ENCODE measurements around the gene CEP44.
"Not testable (repeated sequence)": the region's sequence is repeated elsewhere in the genome, so short reads cannot be mapped to it uniquely, and the experiment has no call there.

Gene CEP44

DNA sequence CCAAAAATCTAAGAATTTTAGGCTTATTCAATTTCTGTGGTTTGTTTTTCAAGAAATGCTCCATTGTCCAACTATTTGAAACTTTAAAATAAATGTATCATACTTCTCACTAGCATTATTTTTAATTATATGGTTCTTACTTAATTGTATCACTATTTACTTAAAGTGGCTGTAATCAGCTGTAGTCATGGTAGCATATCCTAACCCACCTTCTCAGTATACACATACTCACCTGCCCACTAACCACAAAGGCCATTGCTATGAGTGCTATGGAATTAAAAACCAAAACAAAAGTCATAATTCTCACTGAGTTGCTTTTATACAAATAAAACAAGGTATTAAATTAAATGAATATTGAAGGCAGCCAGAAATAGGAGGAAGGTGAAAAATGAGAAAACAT lies 5.2 kb upstream of the CEP44 start:
- no peak for DNase-seq (ENCODE audit: low read depth, low spot score)

DNA sequence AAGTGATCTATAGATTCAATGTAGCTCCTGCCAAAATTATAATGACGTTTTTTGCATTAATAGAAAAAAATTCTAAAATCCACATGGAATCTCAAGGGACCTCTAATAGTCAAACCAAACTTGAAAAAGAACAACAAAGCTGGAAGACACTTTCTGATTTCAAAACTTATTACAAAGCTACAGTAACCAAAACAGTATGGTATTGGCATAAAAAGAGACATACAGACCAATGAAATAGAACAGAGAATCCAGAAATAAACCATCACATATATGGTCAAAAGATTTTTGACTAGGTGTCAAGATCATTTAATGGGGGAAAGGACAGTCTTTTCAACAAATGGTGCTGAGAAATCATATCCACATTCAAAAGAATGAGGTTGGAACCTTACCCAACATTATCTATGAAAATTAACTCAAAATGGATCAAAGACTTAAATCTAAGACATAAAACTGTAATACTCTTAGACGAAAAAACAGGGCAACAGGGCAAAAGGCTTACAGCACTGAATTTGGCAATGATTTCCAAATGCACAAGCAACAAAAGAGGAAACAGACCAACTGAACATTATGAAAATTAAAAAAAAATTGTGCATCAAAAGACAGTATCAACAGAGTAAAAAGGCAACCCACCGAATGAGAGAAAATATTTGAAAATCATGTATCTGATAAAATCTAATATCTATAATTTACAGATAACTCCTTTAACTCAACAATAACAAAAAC lies 4.1 kb upstream of the CEP44 start:
- no peak for DNase-seq (ENCODE audit: low read depth, low spot score)

DNA sequence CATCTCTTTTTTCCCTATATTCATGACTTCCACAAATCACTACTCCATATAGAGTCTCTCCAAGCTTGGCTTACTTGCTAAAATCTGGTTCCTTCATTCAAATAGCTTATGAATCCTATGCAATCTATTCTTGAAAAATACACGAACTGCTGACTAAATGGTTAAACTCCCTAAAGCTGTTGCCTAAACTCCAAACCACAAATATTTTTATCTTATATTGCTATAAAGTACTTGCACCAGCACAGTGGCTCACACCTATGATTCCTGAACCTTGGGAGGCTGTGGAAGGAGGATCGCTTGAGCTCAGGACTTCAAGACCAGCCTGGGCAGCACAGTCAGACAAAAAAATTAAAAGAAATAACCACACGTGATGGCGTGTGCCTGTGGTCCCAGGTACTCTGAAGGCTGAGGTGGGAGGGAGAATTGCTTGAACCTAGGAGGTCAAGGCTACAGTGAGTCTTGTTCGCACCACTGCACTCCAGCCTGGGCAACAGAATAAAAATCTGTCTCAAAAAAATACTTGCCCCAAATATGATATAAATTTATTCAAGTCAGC lies 2.5 kb upstream of the CEP44 start:
- no peak for DNase-seq (ENCODE audit: low read depth, low spot score)

DNA sequence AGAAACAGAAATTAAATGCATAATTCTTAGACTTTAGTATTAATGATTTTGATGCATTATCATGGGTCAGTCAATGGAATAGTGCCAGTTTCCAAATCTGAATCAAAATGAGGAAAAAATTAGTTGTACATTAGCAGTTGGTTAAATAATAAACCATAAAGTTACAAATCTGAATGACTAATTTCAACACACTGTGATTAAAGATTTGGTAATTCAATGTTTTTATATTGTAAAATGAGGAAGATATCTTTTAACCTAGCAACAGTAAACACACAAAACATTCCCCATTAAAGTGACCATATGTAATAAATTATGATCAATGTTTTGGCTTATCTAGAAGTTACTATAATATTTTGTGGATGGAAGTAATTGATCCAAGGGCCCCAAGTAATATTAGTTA lies 1.8 kb upstream of the CEP44 start:
- DNase-seq (ENCODE audit: low read depth, low spot score): no peak

DNA sequence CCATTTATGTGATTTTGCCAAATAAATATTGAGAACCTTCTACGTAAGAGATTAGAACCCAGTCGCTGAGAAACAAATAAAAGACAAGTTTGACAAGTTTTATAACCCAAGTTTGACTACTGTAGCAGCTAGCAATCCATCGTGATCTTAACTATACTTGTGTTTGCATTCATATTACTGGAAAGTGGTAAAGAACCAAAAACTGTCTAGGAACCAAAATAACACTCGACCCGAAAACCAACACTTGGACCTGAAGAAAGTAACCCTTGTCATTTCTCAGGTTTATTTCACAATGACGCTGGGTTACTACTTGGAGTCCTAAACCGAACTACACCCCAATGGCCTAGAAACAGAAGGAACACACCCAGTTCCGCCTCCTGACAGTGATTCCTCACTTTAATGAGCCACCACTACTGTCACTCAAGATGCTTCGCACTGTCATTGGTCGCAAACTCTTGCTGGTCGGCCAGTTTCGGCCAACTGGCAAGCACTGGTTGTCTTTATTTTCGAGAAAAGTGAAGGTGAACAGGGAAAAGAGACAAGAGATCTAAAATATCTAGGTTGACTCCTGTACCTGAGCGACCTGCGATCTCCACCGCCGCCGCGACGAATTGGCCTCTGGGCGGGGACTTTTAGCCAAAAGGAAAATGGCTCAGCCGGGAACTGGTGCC lies 740 bp upstream of the CEP44 start:
- peak; percentile 88 for DNase-seq (ENCODE audit: low read depth, low spot score)

DNA sequence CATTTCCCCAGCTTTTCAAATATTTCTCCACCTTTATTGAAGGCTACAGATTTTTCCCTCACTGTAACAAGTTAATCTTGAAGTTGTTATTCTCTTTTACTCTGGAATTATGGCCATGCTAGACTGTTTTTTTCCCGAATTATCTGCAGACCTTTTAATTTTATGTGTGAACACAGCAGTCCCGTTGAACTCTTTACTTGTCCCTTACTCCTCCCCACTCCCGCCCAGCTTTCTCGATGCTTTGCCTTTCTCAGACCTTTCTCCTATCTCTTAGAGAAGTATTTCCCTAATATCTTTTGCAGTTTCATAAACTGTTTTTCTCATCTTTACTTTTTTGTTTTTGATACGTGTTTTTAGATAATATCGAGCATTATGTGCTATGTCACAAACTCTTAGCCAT lies 776 bp downstream of the CEP44 start:
- DNase-seq (ENCODE audit: low read depth, low spot score): no peak

DNA sequence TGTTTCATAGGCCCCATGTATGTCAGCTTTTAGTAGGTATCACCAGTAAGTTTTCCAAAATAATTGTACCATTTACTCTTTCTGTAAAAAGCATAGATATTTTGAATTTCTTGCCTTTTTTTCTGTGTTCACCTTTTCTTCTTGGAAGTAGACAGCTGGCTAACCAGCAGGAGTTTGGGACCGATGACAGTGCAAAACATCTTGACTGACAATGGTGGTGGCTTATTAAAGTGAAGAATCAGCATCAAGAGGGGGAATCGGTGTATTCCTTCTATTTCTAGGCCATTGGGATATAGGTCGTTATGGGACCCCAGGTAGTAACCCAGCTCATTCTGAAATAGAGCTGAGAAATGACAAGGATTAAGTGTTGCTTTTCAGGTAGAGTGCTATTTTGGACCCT lies 3.2 kb downstream of the CEP44 start:
- DNase-seq (ENCODE audit: low read depth, low spot score): no peak

DNA sequence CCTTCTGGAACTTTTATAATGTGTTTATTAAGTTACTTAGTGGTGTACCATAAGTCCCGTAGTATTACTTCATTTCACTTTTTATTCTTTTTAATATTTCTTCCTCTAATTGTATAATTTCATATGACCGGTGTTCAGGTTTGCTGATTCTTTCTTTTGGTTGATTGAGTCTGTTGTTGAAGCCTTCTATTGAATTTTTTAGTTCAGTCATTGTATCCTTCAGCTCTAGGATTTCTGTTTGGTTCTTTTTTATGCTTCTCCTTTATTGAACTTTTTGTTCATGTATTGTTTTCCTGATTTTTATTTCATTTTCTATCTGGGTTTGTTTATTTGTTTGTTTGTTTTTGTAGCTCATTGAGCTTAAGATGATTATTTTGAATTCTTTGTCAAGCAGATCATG lies 8.8 kb downstream of the CEP44 start:
- no peak for DNase-seq (ENCODE audit: low read depth, low spot score)

DNA sequence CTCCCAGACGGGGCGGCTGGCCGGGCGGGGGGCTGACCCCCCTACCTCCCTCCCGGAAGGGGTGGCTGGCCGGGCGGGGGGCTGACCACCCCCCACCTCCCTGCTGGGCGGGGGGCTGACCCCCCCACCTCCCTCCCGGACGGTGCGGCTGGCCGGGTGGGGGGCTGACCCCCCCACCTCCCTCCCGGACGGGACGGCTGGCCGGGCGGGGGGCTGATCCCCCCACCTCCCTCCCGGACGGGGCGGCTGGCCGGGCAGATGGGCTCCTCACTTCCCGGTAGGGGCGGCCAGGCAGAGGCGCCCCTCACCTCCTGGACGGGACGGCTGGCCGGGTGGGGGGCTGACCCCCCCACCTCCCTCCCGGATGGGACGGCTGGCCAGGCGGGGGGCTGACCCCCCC lies 10.9 kb downstream of the CEP44 start:
- DNase-seq (ENCODE audit: low read depth, low spot score): not testable (repeated sequence)

DNA sequence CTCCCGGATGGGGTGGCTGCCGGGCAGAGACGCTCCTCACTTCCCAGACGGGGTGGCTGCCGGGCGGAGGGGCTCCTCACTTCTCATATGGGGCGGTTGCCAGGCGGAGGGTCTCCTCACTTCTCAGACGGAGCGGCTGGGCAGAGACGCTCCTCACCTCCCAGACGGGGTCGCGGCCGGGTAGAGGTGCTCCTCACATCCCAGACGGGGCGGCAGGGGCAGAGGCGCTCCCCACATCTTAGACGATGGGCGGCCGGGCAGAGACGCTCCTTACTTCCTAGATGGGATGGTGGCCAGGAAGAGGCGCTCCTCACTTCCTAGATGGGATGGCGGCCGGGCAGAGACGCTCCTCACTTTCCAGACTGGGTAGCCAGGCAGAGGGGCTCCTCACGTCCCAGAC lies 11.4 kb downstream of the CEP44 start:
- not testable (repeated sequence) for DNase-seq (ENCODE audit: low read depth, low spot score)

DNA sequence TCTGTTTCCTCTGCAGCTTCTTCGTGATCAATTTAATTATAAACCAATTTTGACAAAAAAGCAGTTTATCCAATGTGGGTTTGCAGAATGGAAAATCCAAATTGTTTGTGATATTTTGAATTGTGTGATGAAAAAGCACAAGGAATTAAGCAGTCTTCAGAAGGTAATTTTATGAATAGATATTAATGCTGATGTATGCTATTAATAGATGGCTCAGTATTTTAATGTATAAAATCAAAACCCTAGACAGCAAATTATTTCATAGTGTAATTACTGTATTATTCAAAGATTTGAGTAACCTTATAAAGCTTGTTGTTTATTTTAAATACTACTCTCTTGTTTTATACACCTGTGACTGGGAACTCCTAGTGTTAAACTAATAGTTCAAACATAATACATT lies 20.0 kb downstream of the CEP44 start:
- DNase-seq (ENCODE audit: low read depth, low spot score): no peak

DNA sequence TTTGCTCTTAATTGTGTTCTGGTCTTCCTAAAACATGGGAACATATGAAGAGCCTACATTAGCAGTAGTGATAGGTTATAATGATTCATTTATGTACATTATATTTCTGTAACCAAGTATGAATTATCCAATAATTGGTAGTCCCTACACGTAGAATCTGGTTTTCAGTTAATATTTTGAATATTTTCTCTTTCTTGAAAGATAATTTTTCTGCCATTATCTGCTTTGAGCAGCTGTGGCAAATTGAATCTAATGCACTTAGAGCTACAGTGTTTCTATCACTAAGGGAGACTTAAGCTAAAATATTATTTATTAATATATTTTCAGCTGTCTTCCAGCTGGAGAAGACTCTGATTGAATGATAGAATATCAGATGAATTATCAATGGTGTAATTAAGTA lies 21.0 kb downstream of the CEP44 start:
- DNase-seq (ENCODE audit: low read depth, low spot score): no peak

DNA sequence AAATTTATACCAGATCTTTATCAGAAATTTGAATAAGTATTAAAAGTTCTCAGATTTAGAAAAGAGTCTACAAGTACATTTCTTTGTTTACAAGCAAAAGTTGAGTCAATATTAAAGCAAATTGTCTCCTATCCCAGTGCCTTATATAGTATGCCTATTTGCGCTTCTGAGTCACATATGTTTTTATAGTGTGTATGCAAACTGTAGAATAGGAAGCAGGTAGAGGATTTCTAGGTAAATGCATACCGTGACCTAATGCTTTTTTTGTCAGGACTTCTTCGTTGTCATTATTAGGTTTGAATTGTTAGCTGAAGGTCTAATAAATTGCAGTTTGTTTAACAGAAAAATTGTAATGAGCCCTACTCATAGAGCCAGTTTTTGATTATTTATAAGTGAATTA lies 22.2 kb downstream of the CEP44 start:
- no peak for DNase-seq (ENCODE audit: low read depth, low spot score)

DNA sequence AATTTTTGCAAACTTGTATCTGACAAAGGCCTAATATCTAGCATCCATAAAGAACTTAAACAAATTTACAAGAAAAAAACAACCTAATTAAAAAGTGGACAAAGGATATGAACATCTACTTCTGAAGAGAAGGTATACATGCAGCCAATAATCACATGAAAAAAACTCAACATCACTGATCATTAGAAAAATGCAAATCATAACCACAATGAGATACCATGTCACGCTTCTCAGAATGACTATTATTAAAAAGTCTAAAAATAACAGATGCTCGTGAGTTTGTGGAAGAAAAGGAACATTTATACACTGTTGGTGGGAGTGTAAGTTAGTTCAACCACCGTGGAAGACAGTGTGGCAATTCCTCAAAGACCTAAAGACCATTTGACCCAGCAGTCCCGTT lies 24.0 kb downstream of the CEP44 start:
- DNase-seq (ENCODE audit: low read depth, low spot score): no peak

DNA sequence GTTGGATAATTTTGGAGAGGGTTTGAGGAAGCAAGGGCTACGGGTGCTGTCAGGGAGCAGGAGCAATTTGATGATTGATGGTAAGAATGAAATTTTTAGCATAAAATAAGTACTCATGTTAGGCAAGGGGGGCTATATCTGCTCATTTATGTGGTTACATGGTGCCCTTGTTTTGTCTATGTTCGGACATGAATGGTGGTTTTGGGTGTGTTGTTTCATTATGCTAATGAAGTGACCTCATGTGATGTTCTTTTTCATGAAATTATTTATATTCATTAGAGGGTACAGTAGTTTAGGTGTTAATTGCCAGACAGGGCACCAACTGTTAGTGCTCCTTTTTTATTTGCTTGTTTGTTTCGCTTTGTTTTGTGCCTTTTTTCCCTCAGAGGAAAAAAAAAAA lies 29.3 kb downstream of the CEP44 start:
- DNase-seq (ENCODE audit: low read depth, low spot score): no peak

DNA sequence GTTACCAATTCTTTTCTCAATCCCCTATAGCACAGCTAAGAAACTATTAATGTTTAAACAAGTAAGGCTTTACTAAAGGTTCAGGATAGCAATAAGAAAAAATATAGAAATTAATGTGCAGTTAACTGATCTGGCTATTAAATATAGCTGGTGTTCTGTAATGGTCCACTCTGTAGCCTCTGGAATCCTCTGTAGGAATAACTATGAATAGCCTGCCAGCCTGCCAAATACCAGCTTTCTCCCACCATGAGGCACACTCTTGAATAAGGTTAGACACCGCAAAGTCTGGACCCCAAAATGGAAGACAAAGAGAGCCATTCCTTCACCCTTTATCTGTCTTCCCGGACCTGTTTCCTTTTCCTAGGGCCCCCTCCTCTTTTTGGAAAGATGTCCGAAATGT lies 30.6 kb downstream of the CEP44 start:
- DNase-seq (ENCODE audit: low read depth, low spot score): no peak

DNA sequence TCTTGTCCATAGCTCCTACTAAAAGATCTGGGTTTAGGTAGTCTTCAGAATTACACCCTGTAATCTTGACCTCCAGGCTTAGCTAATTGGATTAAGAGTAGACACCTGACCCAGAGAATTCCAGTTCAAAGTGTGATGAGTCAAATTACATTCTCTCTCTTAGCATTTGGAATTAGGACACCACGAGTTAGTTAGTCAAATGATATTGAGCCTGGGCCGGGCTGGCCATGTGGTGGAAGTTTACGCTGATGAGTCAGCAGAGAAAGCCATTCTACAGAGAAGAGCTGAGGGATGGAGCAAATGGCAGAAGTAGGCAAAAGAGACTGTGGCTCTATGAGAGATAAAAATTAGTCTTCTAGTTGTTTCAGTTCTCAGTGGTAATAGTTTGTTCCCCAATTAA lies 31.1 kb downstream of the CEP44 start:
- DNase-seq (ENCODE audit: low read depth, low spot score): no peak

DNA sequence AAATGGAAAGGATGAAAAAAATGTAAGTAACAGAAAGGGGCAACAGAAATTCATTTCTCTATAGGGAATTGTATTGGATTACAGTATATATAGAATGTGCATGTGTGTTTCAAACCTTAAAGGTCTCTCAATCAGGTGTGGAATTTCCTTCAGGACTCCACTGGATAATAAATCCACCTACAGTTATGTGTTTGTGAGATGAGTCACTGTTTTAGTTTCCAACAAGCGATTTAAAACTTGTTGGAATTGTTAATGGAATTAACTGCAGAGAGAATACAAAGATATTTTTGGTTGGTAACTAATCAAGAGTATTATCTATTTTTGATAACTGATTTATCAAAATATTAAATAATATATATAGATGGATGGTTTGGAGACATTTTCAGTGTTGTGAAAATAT lies 32.8 kb downstream of the CEP44 start:
- no peak for DNase-seq (ENCODE audit: low read depth, low spot score)

DNA sequence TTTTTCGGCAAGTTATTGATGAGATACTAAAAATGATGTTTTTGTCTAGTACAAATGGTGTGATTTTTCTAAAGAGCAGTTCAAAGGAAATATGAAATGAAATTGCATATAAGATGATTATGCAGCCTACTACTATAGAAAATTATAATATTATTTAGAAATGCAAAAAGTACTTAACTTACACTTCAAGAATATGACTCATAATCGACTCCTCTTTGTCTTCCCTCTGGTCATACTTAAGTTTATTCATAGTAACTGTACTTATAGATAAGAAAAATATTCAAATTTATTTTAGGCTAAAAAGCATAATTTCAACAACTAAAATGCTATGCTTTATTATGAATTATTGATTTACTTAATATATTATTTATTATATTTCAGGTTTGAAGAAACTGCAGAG lies 33.2 kb downstream of the CEP44 start:
- no peak for DNase-seq (ENCODE audit: low read depth, low spot score)

DNA sequence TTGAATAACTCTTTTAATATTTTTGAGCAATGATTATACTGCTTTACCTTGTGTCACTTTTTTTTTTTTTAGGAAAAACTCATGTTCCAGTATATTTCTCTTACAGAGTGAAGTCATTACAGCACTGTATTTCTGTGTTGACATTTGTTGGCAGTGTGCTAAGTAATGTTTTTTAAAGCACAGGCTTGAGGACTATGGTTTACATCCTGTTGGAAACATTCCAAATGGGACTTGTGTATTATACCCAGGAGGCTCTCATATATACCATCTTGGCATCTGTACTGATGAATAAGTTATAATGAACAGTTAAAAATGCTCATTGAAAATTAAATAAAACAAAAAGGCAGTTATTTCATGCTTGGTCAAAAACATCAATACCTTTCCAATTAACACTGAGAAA lies 33.8 kb downstream of the CEP44 start:
- no peak for DNase-seq (ENCODE audit: low read depth, low spot score)

DNA sequence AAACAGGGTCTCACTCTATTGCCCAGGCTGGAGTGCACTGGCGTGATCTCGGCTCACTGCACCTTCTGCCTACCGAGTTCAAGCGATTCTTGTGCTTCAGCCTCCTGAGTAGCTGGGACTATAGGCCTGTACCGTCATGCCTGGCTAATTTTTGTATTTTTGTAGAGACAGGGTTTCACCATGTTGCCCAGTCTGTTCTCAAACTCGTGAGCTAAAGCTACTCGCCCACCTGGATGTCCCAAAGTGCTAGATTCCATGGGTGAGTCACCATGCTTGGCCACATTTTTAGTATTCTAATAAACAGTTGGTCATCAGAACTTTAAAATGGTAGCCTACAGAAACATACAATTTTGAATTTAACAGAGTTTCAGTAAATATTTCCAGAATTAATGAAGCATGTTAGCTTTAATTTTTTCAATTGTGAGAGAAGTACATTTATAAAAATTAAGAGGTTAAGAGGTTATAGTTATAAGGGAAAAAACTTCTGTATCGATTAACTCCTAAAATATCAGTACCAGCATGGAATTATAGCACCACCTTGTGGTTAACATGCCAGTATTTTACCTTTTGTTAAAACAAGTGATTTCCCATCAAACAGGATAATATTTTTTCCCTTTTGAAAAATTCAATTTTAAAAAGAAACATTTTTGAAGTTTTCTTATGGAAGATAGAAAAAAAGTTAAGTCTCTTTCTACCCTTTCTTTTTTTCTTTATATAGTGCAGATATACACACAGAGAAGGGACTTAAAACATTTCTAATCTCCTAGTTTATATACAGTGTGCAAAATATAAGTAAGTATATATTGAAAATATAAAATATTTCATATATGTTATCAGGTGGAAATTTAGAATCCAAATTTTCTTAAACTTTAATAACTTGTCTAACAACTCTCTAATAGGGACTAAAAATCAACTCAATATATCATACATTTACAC lies 35.4 kb downstream of the CEP44 start:
- DNase-seq (ENCODE audit: low read depth, low spot score): no peak

DNA sequence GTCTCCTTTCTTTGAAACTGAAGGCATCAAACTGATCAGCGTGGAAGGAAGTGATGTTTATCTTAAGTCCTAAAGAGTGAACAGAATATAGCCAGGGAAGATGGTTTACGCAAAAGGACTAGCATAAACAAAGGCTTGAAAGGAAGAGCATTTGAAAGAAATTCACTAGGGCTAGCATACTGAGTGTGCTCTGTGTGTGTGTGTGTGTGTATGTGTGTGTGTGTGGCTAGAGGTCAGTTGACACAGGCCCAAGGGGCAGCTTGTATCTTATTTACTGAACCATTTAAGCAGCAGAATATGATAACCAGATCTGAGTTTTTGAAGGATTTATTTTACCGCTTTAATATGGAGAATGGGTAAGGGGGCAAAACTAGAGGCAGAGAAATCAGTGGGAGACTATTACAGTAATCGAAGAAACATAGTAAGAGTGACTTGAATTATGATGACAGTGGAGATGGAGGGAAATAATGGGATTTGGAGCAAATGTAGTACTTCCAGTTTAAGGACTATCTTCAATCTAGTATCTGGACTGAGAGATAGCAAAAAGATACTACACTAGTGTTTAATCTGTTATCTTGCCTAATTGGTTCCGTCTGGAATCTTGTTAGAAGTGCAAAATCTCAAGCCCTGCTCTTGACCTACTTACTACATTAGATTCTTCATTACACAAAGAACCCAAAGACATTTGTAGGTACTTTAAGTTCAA lies 36.9 kb downstream of the CEP44 start:
- no peak for DNase-seq (ENCODE audit: low read depth, low spot score)
